ENCODE results near the gene GORASP2. TPM values are rescaled to one million over a fixed set of nuclear protein-coding genes. Genes with fewer than 3 reads are reported as not detected.

The GORASP2 gene
- total RNA-seq, 4 donors from 2014 or later: 14.7 to 43.7 (median 29.4) TPM

GRCh38 chr2:170943596-170943995 lies 14.5 kb downstream of the GORASP2 start:
- peaks cover 0 to 2% (median 0%) of the 10 kb centered on the region in 4 donors for H3K36me3 ChIP-seq
- H3K27ac ChIP-seq: no peak overlapping the region
- H3K4me3 ChIP-seq: no peak overlapping the region
- H3K4me1 ChIP-seq: peaks cover 0 to 22% (median 5%) of the 10 kb centered on the region in 4 donors
- no peaks in the 10 kb centered on the region for H3K27me3 ChIP-seq
- 81 to 82% methylated on average over 5 to 6 of the region's 6 CpGs for WGBS, 2 donors (ENCODE audit: low coverage in 1 of 2)
- intact Hi-C loops (cut with DNase I; ENCODE audit: low total_unique reads) (no loop called here), in situ Hi-C loops (cut with MboI; ENCODE audit: low pct_ligation_motif_present in 1 of 4, low pct_unique_long_range_greater_than_20kb in 1 of 4, low sequenced_read_pairs in 3 of 4) (no loop called here)
- no peak for DNase-seq
- H3K9me3 ChIP-seq: no peaks in the 10 kb centered on the region
- TF ChIP-seq EP300 (IDR thresholded peaks at IDR 0.05; ENCODE audit: low read depth) (no peak), POLR2AphosphoS5 (IDR thresholded peaks at IDR 0.05) (no peak), POLR2A (IDR thresholded peaks at IDR 0.05) (no peak), CTCF (IDR thresholded peaks at IDR 0.05) (no peak)

- in situ Hi-C loops (cut with MboI; ENCODE audit: low pct_ligation_motif_present in 1 of 4, low pct_unique_long_range_greater_than_20kb in 1 of 4, low sequenced_read_pairs in 3 of 4) (no loop called here), intact Hi-C loops (cut with DNase I; ENCODE audit: low total_unique reads) (no loop called here)
- no peak for TF ChIP-seq POLR2A (IDR thresholded peaks at IDR 0.05)
- TF ChIP-seq EP300 (IDR thresholded peaks at IDR 0.05; ENCODE audit: low read depth): no peak
- TF ChIP-seq CTCF (IDR thresholded peaks at IDR 0.05): no peak
- no peak for TF ChIP-seq POLR2AphosphoS5 (IDR thresholded peaks at IDR 0.05)
- Histone ChIP-seq H3K4me1 (peaks cover 0 to 12% (median 4%) of the 10 kb centered on the region in 4 donors), H3K27me3 (no peaks in the 10 kb centered on the region), H3K36me3 (peaks cover 0 to 11% (median 3%) of the 10 kb centered on the region in 4 donors), H3K9me3 (no peaks in the 10 kb centered on the region), H3K27ac (no peak overlapping the region), H3K4me3 (no peak overlapping the region)
- no peak for DNase-seq
- WGBS, 2 donors (ENCODE audit: low coverage in 1 of 2): 100% methylated on average over 1 of the region's 1 CpG; no CpG with 5 or more reads in 1 of the 2 donors
Observed at GRCh38 chr2:170944545-170944944, 15.5 kb downstream of the GORASP2 start.

DNA sequence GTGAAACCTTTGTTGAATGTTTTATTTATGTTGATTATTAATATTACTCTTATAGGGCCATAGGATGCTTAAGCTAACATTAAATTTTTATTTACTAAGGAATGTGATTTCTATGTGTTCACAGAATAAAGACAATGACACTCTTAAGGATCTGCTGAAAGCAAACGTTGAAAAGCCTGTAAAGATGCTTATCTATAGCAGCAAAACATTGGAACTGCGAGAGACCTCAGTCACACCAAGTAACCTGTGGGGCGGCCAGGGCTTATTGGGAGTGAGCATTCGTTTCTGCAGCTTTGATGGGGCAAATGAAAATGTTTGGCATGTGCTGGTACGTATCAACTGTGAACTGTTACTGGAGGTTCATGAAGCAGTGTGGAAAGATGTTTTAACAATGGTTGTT lies 20.4 kb downstream of the GORASP2 start:
- H3K4me3 ChIP-seq: no peak overlapping the region
- peaks cover 0 to 5% (median 0%) of the 10 kb centered on the region in 4 donors for H3K4me1 ChIP-seq
- 40 to 77% methylated on average over 2 to 5 of the region's 5 CpGs for WGBS, 2 donors (ENCODE audit: low coverage in 1 of 2)
- peaks cover 0 to 55% (median 17%) of the 10 kb centered on the region in 4 donors for H3K36me3 ChIP-seq
- intact Hi-C loops (cut with DNase I; ENCODE audit: low total_unique reads) (no loop called here), in situ Hi-C loops (cut with MboI; ENCODE audit: low pct_ligation_motif_present in 1 of 4, low pct_unique_long_range_greater_than_20kb in 1 of 4, low sequenced_read_pairs in 3 of 4) (no loop called here)
- TF ChIP-seq POLR2A (IDR thresholded peaks at IDR 0.05) (no peak), CTCF (IDR thresholded peaks at IDR 0.05) (no peak), POLR2AphosphoS5 (IDR thresholded peaks at IDR 0.05) (no peak), EP300 (IDR thresholded peaks at IDR 0.05; ENCODE audit: low read depth) (no peak)
- H3K27ac ChIP-seq: no peak overlapping the region
- no peaks in the 10 kb centered on the region for H3K9me3 ChIP-seq
- no peak for DNase-seq
- no peaks in the 10 kb centered on the region for H3K27me3 ChIP-seq

DNA sequence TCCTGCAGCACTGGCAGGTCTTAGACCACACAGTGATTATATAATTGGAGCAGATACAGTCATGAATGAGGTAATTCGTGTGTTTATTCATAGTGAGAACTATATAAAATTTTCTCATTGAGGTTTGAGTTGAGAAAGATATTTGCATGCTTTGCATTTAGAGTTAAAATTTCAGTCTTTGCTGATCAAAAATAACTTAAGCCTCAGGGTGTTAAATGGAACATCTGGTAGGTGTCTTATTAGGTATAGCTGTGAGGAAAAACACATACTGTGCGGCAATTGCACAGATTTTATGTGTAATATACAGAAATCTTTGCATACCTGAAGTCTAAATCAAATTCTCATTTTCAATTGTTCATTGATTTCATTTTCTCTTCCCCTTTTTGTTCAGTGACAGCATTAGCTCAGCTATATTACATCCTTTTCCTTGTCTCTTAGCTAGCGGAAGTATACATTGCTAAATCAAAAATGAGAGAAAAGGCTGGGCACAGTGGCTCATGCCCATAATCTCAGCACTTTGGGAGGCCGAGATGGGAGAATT lies 21.2 kb downstream of the GORASP2 start:
- Histone ChIP-seq H3K9me3 (no peaks in the 10 kb centered on the region), H3K36me3 (peaks cover 0 to 64% (median 22%) of the 10 kb centered on the region in 4 donors), H3K4me3 (no peak overlapping the region), H3K27me3 (no peaks in the 10 kb centered on the region), H3K27ac (no peak overlapping the region), H3K4me1 (peaks cover 0 to 5% (median 0%) of the 10 kb centered on the region in 4 donors)
- 79 to 82% methylated on average over 3 to 4 of the region's 4 CpGs for WGBS, 2 donors (ENCODE audit: low coverage in 1 of 2)
- TF ChIP-seq CTCF (IDR thresholded peaks at IDR 0.05) (no peak), POLR2A (IDR thresholded peaks at IDR 0.05) (no peak), POLR2AphosphoS5 (IDR thresholded peaks at IDR 0.05) (no peak), EP300 (IDR thresholded peaks at IDR 0.05; ENCODE audit: low read depth) (no peak)
- DNase-seq: no peak
- intact Hi-C loops (cut with DNase I; ENCODE audit: low total_unique reads) (no loop called here), in situ Hi-C loops (cut with MboI; ENCODE audit: low pct_ligation_motif_present in 1 of 4, low pct_unique_long_range_greater_than_20kb in 1 of 4, low sequenced_read_pairs in 3 of 4) (loop anchor here in 2 of 4 donors (25.0 kb wide), 2 partner anchors 212 to 462 kb away; partner anchors contain the start of gene TLK1 (in 1 of the 2))

Measured in transverse colon (tissue), 4 donors.